Tibial artery (tissue), 4 donors: ENCODE results near the gene ADPGK.

Experiments used
- DNase-seq, 2 donors: peaks; one replicate each; pipeline ENCODE4 v3.0.0-alpha.2; 2019
- H3K27ac ChIP-seq, 2 donors: fragments of 200-600 bp; sonication (generic) in 1 of 2; 1 replicate in 1 of 2; 2 replicates in 1 of 2; pipeline ENCODE4 v1.5.1; 2018 to 2019; ENCODE audit warnings: mild to moderate bottlenecking in 1 of 2
- H3K27me3 ChIP-seq, 2 donors: fragments of 200-600 bp; sonication (generic) in 1 of 2; one replicate each; pipeline versions ENCODE4 v1.5.1 to v1.6.0; 2016 to 2019
- H3K36me3 ChIP-seq, 3 donors: fragments of 200-600 bp; sonication (generic) in 2 of 3; one replicate each; pipeline ENCODE4 v1.5.1; 2016 to 2019; ENCODE audit warnings: mild to moderate bottlenecking in 2 of 3
- H3K4me1 ChIP-seq, 4 donors: fragments of 200-600 bp; sonication (generic) in 2 of 4; 1 replicate in 3 of 4; 2 replicates in 1 of 4; pipeline ENCODE4 v1.5.1; 2016 to 2019
- H3K4me3 ChIP-seq, 2 donors: fragments of 200-600 bp; sonication (generic) in 1 of 2; 1 replicate in 1 of 2; 2 replicates in 1 of 2; pipeline ENCODE4 v1.5.1; 2018 to 2019; ENCODE audit warnings: mild to moderate bottlenecking in 2 of 2
- H3K9me3 ChIP-seq, 3 donors: fragments of 200-600 bp; sonication (generic) in 1 of 3; one replicate each; pipeline ENCODE4 v1.5.1; 2016 to 2019
- intact Hi-C: fragments of 100-400 bp; cut with DNase I; formaldehyde crosslinking; loops from one replicate; pipeline ENCODE4 v1.15.0; 2023; ENCODE audit warnings: low total_unique reads
- TF ChIP-seq, protein P1 (sequence below), 2 experiments: fragments of 200-600 bp in 1 of 2; fragments of 450-650 bp in 1 of 2; IDR thresholded peaks; one replicate each; pipeline ENCODE4 v1.5.1; 2017 to 2019; ENCODE audit warnings: antibody characterized with exemption in 2 of 2, mild to moderate bottlenecking in 1 of 2, moderate library complexity in 1 of 2

The ADPGK gene

DNA sequence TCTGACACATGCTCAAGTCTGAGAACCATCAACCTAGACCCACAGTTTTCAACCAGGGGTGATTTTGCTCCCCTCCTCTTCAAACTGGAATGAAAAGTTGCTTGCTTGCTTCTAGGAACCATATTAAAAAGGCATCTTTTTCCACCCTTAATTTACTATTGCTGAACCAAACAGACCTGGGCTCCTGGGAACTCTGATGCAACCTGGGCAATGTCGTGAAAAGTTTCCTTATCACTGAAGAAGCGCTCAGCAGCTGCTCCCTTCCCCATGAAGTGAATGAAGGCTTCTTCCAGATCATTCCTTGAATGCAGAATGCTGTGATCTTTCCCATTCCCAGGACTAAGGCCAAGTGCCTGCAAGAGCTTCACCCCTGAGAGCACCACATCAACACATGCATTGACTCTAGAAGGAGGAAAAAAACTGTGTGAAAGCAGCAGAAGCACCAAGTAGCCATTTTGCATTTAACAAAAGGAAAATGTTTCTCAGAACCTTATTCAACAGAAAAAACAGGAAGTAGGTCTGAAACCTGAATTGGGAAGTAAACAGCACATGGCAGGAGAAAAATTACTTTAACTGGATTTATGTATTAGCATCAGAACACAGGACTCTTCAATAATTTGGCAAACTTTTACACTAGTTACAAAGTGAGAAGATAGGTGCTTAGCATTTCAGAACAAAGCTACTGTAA lies 8.7 kb downstream of the ADPGK start:
- TF ChIP-seq, protein P1, sequence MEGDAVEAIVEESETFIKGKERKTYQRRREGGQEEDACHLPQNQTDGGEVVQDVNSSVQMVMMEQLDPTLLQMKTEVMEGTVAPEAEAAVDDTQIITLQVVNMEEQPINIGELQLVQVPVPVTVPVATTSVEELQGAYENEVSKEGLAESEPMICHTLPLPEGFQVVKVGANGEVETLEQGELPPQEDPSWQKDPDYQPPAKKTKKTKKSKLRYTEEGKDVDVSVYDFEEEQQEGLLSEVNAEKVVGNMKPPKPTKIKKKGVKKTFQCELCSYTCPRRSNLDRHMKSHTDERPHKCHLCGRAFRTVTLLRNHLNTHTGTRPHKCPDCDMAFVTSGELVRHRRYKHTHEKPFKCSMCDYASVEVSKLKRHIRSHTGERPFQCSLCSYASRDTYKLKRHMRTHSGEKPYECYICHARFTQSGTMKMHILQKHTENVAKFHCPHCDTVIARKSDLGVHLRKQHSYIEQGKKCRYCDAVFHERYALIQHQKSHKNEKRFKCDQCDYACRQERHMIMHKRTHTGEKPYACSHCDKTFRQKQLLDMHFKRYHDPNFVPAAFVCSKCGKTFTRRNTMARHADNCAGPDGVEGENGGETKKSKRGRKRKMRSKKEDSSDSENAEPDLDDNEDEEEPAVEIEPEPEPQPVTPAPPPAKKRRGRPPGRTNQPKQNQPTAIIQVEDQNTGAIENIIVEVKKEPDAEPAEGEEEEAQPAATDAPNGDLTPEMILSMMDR (IDR thresholded peaks at IDR 0.05), result no peak
- no peaks in the 10 kb centered on the region for H3K9me3 ChIP-seq
- no peaks in the 10 kb centered on the region for H3K27me3 ChIP-seq
- intact Hi-C loops, result no loop called here
- H3K4me3 ChIP-seq, result no peak overlapping the region
- no peak overlapping the region for H3K27ac ChIP-seq
- H3K36me3 ChIP-seq, result peaks cover 29 to 61% (median 36%) of the 10 kb centered on the region in 3 donors
- H3K4me1 ChIP-seq, result no peaks in the 10 kb centered on the region
- DNase-seq, result no peak

DNA sequence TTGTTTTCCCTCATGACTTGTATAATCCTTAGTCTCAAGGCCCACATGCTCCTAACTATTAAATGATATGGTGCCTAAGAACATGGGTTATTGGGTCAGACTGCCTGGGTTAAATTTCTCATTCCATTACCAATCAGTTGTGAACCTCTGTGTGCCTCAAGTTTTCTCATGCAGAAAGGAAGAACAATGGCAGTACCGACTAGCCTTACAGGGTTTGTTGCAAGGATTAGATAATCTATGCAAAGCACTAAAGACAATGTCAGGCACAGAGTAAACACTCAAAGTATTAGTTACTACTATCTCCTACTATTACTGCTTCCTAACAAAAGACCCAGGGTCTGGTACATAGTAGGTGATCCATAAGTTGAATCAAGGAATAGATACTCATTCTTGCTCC lies 12.2 kb downstream of the ADPGK start:
- DNase-seq, result no peak
- intact Hi-C loops, result no loop called here
- Histone ChIP-seq H3K9me3 (peaks cover 0 to 11% (median 0%) of the 10 kb centered on the region in 3 donors), H3K4me1 (no peaks in the 10 kb centered on the region), H3K27me3 (no peaks in the 10 kb centered on the region), H3K4me3 (no peak overlapping the region), H3K36me3 (peaks cover 56 to 81% (median 64%) of the 10 kb centered on the region in 3 donors), H3K27ac (no peak overlapping the region)
- TF ChIP-seq, protein P1 (IDR thresholded peaks at IDR 0.05), result no peak

DNA sequence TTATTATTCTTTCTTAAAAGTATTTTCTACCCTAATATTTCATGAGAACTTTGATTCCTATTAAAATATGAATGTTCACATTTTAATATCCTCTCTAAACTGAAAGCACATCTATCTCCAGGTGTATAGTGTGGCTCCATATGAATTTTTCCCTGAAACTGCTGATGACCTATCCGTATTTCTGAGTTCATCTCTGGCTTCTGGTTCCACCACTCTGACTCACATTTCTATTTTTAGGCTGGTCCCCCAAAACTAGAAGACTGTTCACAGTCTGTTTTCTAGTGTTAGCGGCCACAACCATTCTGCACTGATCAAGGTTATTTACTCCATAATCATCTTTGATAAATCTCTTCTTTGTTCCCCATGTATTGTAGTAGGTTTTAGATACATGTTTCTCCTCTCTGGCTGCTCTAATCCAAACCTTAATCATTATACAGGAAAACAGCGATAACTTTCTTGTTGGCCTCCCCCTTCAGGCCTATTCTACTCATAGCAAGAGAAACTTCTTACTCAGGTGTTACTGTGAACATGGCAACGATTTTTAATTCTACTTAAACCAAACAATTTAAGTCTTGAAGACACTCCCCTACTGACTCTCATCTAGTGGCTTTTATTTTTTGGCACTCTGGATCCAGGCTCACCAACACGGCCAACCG lies 12.8 kb downstream of the ADPGK start:
- peaks cover 61 to 84% (median 69%) of the 10 kb centered on the region in 3 donors for H3K36me3 ChIP-seq
- DNase-seq, result no peak
- TF ChIP-seq, protein P1 (IDR thresholded peaks at IDR 0.05), result no peak
- no peak overlapping the region for H3K27ac ChIP-seq
- no peaks in the 10 kb centered on the region for H3K27me3 ChIP-seq
- H3K4me1 ChIP-seq, result no peaks in the 10 kb centered on the region
- H3K9me3 ChIP-seq, result peaks cover 0 to 11% (median 0%) of the 10 kb centered on the region in 3 donors
- intact Hi-C loops, result no loop called here
- H3K4me3 ChIP-seq, result no peak overlapping the region

- intact Hi-C loops, result no loop called here
- H3K27ac ChIP-seq, result no peak overlapping the region
- no peaks in the 10 kb centered on the region for H3K27me3 ChIP-seq
- peaks cover 55 to 72% (median 64%) of the 10 kb centered on the region in 3 donors for H3K36me3 ChIP-seq
- no peaks in the 10 kb centered on the region for H3K4me1 ChIP-seq
- H3K9me3 ChIP-seq, result peaks cover 0 to 11% (median 0%) of the 10 kb centered on the region in 3 donors
- H3K4me3 ChIP-seq, result no peak overlapping the region
- TF ChIP-seq, protein P1 (IDR thresholded peaks at IDR 0.05), result no peak
- DNase-seq, result no peak
Measured at GRCh38 chr15:72766780-72767179, 16.8 kb downstream of the ADPGK start.

GRCh38 chr15:72766025-72766424 lies 17.5 kb downstream of the ADPGK start:
- Histone ChIP-seq H3K27me3 (no peaks in the 10 kb centered on the region), H3K4me1 (no peaks in the 10 kb centered on the region), H3K4me3 (no peak overlapping the region), H3K9me3 (peaks cover 0 to 11% (median 0%) of the 10 kb centered on the region in 3 donors), H3K27ac (no peak overlapping the region), H3K36me3 (peaks cover 49 to 70% (median 64%) of the 10 kb centered on the region in 3 donors)
- intact Hi-C loops, result no loop called here
- DNase-seq, result no peak
- TF ChIP-seq, protein P1 (IDR thresholded peaks at IDR 0.05), result no peak
